Body of pancreas (tissue), 4 donors: Measurements from ENCODE around the gene SPATS2.

Experiments used
- CTCF ChIP-seq, 7 experiments: fragments of 450-650 bp in 4 of 7; fragments of 200-600 bp in 3 of 7; sonication (generic) in 3 of 7; IDR thresholded peaks; one replicate each; pipeline ENCODE4 v1.5.1; 2016 to 2019; ENCODE audit warnings: antibody characterized with exemption in 7 of 7
- POLR2A ChIP-seq, 3 donors: fragments of 450-650 bp; IDR thresholded peaks; one replicate each; pipeline ENCODE4 v1.6.1; 2016; ENCODE audit warnings: antibody characterized with exemption in 3 of 3, mild to moderate bottlenecking in 2 of 3

- no peak for TF ChIP-seq CTCF (IDR thresholded peaks at IDR 0.05)
- no peak for TF ChIP-seq POLR2A (IDR thresholded peaks at IDR 0.05)
Observed at GRCh38 chr12:49404956-49405355, 37.7 kb downstream of the SPATS2 start.
